OCI-LY3 (cell line): Measurements from ENCODE around the gene ITPKB.

Experiments
- CTCF ChIP-seq: fragments of 200-600, 300-600 bp; sonication (generic); IDR thresholded peaks from 2 replicates; pipeline ENCODE4 v1.5.1; 2014; ENCODE audit warnings: antibody characterized with exemption, low read length, low read depth
- EZH2phosphoT487 ChIP-seq: fragments of 200-600 bp; shearing (Covaris generic); IDR thresholded peaks from 2 replicates; pipeline ENCODE4 v1.6.1; 2018; ENCODE audit warnings: antibody characterized with exemption, mixed run types, low read depth

GRCh38 chr1:226597616-226598454 lies 141.2 kb downstream of the ITPKB start:
- TF ChIP-seq CTCF, result no peak
- no peak for TF ChIP-seq EZH2phosphoT487
